ENCODE results near the gene SLC37A1.
"Not testable (repeated sequence)": the region's sequence is repeated elsewhere in the genome, so short reads cannot be mapped to it uniquely, and the experiment has no call there.

The SLC37A1 gene

GRCh38 chr21:42513151-42513984, at the start of gene SLC37A1:
Gene SLC37A1 (plus strand): TSS chr21:42513852. CDS start chr21:42518455, 4,603 bp downstream.
- DNase-seq = no peak

DNA sequence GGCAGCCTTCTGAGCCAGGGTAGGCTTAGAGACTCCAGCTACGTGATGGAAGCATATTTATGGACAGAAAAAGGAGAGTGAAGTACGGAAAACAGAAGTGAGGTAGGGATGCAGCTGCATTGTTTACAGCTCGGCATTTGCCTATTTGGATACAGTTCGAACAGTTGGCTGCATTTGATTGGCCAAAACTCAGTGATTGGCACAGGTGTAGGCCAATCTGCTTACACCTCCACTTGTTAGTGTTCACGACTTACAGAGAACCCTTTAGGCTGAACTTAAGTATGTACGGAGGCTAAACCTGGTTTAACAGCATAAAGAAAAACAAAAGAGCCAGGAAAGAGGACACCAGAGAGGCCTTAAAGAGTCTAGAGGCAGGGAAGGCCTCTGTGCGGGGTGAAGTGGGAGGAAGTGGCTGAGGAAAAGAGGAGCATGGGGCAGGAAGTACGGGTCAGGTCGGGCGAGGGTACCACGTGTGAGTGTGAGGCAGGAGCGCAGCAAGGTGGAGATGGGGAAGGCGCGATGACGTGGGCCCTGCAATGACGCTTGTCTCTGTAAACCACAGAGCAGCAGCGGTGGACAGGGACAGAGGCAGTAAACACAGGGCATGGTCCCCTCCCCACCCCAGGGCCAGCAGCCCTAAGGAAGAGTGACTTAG, 49.7 kb upstream of the SLC37A1 start:
- DNase-seq = peak in 1 of 2 experiments; percentile 48

GRCh38 chr21:42465008-42465802, 48.4 kb upstream of the SLC37A1 start:
- DNase-seq = peak in 1 of 2 experiments; percentile 57

DNA sequence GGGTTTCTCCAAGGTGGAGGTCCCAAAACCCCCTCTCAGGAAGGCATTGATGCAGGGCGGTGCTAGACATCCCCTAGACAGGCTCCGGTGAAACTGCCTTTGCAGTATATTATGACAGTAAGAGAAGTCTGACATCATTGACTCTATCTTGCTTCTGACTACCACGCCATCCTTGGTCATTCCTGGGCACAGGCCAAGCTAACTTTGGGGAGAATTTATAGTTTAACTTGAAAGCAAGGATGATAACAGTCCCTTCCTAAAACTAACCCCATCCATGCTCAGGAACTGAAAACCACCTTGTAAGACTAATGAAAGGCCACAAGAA, 47.9 kb upstream of the SLC37A1 start:
- no peak for DNase-seq

DNA sequence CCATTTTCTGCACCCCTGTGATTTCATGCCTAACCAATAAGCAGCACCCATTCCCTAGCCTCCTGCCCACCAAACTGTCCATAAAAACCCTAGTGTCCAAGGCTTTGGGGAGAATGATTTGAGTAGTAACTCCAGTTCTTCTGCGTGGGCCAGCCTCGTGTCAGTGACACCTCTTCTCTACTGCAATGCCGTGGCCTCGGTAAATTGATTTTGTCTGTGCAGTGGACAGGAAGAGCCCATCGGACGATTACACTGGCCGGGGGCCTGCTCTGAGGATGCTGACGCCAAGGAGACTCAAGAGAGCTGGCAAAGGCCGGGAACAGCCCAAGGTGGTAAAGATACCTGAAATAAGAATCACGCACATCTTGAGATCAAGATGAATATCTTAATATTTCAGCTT, 47.0 kb upstream of the SLC37A1 start:
- no peak for DNase-seq

- no peak for DNase-seq
These were observed 46.3 kb upstream of the SLC37A1 start for GRCh38 chr21:42467140-42467983.

DNA sequence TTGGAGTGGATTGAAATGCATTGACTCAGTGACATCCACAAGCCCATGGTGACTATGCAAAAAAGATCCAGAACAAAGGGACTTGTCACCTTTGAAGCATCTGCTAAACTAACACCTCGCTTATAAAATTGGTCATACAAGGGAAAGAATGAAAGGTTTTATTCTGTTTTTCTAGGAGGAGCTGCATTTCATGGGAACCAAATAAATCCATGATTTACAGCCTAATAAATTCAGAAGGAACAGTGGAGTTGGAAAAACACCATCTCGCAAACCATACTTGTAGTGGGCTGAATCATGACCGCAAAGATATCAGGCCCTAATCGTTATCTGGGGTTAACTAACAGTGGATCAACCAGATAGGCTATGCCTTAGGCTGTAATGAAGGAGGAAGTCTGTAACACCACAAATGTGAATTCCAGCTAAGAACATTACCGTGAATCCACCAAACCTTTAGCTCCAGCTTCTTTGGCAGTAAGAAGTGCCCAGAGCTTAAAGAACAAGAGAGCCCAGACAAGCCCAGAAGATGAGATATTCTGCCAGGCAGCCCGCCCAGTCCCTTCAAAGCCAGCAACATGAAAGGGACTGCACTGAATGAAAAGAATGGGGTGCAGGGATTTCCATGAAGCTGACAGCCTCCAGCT, 45.0 kb upstream of the SLC37A1 start:
- no peak for DNase-seq

DNA sequence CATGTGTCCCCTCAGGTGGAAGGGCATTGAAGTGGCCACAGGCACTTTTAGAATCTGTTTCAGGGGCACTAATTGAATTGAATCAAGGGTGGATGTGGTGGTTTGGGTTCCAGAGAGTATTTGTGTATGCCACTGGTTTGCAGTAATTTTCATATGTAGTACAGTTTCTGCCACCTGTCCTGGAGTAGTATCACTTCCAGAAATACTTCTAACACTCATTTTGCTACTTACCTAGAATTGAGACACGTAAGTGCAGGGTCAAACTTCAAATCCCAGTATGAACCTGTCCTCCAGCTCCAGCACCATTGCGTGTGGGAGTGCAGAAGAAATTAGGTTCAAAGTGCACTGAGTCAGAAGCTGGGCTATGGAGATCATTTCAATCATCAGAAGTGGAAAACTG, 44.4 kb upstream of the SLC37A1 start:
- DNase-seq = no peak

GRCh38 chr21:42469726-42470125, 43.9 kb upstream of the SLC37A1 start:
- not testable (repeated sequence) for DNase-seq

GRCh38 chr21:42471206-42471605, 42.4 kb upstream of the SLC37A1 start:
- DNase-seq = no peak

GRCh38 chr21:42471716-42472330, 41.8 kb upstream of the SLC37A1 start:
- no peak for DNase-seq

DNA sequence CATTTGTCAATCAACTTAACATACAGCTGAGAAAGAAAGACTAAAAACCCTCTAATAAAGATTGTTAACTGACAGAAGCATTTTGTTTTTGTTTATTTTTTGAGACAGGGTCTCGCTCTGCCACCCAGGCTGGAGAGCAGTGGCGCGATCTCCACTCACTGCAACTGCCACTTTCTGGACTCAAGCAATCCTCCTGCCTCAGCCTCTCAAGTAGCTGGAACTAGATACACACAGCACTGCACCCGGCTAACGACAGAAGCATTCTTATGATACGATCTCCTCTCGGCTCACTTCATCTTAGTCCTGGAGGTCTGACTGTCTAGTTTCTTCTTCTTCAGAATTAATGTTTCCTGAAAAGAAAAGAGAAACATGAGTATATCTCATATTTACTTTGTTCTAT, 41.1 kb upstream of the SLC37A1 start:
- no peak for DNase-seq

- no peak for DNase-seq
These were observed 40.1 kb upstream of the SLC37A1 start for GRCh38 chr21:42473498-42474042.

DNA sequence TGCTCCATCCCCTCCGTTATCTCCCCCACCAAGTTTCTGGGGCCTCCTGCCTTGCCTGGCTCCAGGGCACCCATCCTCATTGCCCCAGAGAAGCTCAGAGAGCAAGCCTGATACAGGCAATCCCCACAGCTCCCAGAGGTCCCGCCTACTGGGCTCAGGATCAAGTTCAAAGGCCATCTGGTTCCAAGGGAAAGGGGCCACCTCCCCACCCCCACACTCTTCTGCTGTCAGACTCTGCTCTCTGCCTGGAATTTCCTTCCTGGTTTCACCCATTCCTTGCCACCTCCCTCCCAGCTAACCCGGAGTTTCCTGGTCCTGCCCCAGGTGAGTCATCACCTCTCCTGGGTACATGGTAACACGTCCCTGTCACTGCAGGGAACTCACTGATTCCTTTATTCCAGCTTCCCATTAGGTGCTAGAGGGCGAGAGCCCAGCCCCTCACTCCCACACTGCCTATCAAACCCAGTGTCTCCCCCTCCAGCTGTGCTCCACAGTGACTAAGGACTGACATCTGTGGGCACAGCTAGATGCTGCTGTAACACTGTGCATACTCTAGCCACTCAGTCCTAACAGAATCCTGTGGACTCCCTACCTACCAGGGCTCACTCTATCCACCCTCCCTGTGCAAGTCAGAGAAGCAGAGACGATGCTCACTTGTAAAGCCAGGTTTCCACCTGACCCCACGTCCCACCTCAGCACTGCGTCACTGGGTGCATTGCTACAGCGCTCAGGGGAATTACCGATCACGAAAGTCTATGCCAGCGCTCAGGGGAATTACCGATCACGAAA, 39.4 kb upstream of the SLC37A1 start:
- DNase-seq = peak; percentile 27 to 65

- DNase-seq = no peak
These were observed 38.6 kb upstream of the SLC37A1 start for GRCh38 chr21:42475036-42475435.

DNA sequence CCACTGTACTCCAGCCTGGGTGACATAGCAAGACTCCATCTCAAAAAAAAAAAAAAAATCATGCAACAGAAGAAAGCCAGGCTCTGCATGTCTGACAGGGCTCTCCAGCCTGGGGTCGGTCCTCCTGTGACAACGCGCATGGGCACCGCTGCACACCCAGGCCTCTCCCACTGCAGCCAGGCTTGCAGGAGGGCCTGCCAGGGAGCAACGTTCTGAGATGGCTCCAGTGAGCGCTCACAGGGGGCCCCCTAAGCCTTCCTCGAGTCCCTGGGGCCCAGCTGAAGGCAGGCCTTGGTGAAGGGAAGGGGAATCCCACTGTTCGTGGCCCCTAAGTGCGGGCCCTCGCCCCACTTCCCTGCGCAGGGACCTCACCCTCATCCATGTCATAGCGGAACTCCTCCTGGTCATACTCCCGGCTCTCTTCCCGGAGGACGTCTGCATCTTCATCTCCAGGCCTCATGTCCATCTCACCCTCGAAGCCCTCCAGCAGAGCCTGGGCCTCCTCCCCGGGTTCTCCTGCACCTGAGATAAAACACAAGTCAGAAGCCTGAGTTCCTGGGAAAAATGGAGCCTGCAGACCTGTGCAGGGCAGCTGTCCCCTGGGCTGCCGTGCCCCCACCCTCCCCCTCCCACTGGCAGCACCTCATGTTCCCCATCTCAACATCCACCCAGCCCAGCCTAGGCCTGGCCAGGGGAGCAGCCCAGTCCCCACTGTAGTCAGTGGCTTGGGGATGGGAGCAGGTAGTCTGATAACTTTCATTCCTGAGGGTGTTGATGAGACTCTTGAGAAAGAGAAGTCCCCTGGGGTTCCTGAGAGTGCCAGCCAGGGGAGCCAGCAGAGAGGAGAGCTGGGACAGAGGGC, 37.9 kb upstream of the SLC37A1 start:
- DNase-seq = no peak

GRCh38 chr21:42476388-42477331, 37.0 kb upstream of the SLC37A1 start:
- no peak for DNase-seq

- no peak for DNase-seq
These were observed 35.1 kb upstream of the SLC37A1 start for GRCh38 chr21:42478504-42478903.

Measured in NCI-H524 (cell line).